IPS DF 6.9 (cell line): Measurements from ENCODE around the gene PLD6.

Experiments used
- DNase-seq: peaks from one replicate; pipeline ENCODE4 v3.0.0-alpha.2; 2013; ENCODE audit warnings: low read depth, low spot score
- H3K27ac ChIP-seq: one replicate; pipeline ENCODE4 v1.5.1; 2013; ENCODE audit warnings: low read length, control low read depth
- H3K27me3 ChIP-seq: 2 replicates; pipeline ENCODE4 v1.6.1; 2013; ENCODE audit warnings: mild to moderate bottlenecking, low read length; ENCODE audit not compliant: control insufficient read depth, insufficient read depth
- H3K36me3 ChIP-seq: 2 replicates; pipeline ENCODE4 v1.6.1; 2013; ENCODE audit warnings: low read length; ENCODE audit not compliant: control insufficient read depth, insufficient read depth
- H3K4me1 ChIP-seq: 2 replicates; pipeline ENCODE4 v1.6.1; 2013; ENCODE audit warnings: low read length; ENCODE audit not compliant: control insufficient read depth, insufficient read depth
- H3K4me3 ChIP-seq: 2 replicates; pipeline ENCODE4 v1.5.1; 2013; ENCODE audit warnings: mild to moderate bottlenecking, low read length
- H3K9me3 ChIP-seq: 2 replicates; pipeline ENCODE4 v1.6.1; 2013; ENCODE audit warnings: low read length, inconsistent platforms; ENCODE audit not compliant: control insufficient read depth, insufficient read depth
- WGBS: extraction: QIAGEN DNeasy Blood & Tissue Kit; methylation state at CpG from one replicate; pipeline ENCODE4 v1.1.7; 2013; ENCODE audit warnings: mixed read lengths, missing lambda C conversion rate; ENCODE audit not compliant: insufficient read length, insufficient coverage; 5-methylcytosine and 5-hydroxymethylcytosine counted together

The PLD6 gene

DNA sequence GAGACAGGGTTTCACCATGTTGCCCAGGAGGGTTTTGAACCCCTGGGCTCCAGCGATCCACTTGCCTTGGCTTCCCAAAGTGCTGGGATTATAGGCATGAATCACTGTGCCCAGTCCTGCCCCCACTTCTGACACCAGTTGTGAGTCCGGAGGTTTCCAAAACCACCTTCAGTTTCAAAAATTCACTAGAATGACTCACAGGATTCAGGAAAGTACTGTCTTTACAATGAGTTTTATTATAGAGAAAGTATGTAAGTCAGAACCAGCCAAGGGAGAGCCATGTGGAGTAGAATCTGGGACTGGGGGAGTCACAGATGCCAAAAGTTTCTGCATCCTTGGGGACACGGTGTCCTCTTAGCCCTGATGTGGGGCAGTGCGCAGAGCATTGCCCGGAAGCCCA lies 55.1 kb downstream of the PLD6 start:
- Histone ChIP-seq H3K9me3 (no peaks in the 10 kb centered on the region), H3K4me3 (no peak overlapping the region), H3K27ac (no peak overlapping the region), H3K27me3 (no peaks in the 10 kb centered on the region), H3K4me1 (no peaks in the 10 kb centered on the region), H3K36me3 (peaks cover 3% of the 10 kb centered on the region; the same call in 1 of the 2 replicates)
- no peak for DNase-seq
- WGBS: no CpG with 5 or more reads among the region's 5 CpGs
